NCI-H1694 treated with DMSO at 0.1 percent for 48 hours (cell line): ENCODE results near the gene KRTAP10-10.
"Not testable (repeated sequence)": the region's sequence is repeated elsewhere in the genome, so short reads cannot be mapped to it uniquely, and the experiment has no call there.

Experiments
- DNase-seq: peaks from one replicate; lab custom pipeline; 2025; lab: John Stamatoyannopoulos, UW

The KRTAP10-10 gene, protein sequence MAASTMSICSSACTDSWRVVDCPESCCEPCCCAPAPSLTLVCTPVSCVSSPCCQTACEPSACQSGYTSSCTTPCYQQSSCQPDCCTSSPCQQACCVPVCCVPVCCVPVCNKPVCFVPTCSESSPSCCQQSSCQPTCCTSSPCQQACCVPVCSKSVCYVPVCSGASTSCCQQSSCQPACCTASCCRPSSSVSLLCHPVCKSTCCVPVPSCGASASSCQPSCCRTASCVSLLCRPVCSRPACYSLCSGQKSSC

DNA sequence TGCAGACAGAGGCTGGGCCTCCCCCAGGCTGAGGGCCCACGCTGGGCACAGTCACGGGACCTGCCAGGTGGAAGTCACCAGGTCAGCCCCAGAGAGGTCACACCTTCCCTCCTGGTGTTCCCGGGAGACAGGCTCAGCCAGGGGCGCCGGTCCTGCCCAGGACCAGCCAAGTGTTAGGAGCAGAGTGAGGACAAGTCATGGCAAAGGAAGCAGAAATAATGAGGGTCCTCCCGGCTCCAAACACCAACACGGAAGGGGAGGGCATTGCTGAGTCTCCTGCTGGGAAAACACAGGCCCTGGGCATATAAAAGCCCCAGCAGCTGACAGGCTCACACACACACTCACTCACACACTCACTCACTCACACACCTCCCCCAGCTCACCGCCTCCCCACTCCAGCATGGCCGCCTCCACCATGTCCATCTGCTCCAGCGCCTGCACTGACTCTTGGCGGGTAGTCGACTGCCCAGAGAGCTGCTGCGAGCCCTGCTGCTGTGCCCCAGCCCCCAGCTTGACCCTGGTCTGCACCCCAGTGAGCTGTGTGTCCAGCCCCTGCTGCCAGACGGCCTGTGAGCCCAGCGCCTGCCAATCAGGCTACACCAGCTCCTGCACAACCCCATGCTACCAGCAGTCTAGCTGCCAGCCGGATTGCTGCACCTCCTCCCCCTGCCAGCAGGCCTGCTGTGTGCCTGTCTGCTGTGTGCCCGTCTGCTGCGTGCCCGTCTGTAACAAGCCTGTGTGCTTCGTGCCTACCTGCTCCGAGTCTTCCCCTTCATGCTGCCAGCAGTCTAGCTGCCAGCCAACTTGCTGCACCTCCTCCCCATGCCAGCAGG lies at the start of gene KRTAP10-10:
TSS of gene KRTAP10-10 (plus strand) at position 339 of the 833 bp plus-strand sequence. CDS start at position 401, 62 bp downstream.
- no peak for DNase-seq

DNA sequence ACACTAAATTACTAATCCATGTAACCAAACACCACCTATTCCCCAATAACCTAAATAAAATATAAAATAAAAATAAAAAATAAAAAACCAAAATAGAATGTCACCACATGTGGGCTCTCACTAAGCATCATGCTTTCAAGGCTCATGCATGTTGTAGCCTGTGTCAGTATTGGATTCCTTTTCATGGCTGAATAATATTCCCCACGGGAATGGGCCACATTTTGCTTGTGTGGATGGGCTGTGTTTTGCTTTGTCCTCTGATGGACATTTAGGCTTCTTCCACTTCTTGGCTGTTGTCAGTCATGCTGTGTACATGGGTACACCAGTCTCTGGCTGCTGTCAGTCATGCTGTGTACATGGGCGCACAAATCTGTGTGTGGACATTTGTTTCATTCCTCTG lies 48.1 kb upstream of the KRTAP10-10 start:
- DNase-seq, result no peak

DNA sequence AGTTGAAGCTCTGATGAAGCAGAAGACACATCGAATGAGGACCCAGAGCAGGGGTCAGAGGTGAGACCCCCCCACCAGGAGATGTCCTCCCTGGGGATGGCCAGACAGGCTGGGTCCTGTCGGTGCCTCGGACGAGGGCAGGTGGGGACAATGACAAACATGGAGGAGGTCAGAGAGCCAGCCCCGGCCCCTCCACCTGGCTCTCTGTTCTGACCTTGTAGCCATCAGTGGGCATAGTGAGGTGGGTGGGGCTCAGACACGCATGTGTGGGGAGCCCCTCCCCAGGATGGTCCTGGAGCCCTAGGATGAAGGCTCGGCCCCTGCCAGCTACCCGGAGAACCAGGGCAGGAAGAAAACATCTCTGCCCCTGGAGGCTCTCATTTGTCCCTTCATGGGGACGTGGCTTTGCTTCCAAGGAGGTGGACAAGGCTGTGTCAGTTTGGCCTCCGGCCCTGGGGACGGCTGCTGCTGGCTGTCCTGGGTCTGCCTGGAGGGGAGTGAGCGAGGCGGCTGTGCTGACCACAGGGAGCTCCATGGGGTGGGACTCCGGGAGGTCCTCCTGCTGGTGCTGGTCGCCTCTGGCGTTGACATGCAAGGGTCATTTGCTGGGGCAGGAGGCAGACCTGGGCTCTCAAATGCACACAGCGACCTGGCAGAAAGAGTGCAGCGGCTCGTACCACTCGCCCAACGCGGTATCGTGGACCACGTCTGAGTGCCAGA lies 47.4 kb upstream of the KRTAP10-10 start:
- no peak for DNase-seq

DNA sequence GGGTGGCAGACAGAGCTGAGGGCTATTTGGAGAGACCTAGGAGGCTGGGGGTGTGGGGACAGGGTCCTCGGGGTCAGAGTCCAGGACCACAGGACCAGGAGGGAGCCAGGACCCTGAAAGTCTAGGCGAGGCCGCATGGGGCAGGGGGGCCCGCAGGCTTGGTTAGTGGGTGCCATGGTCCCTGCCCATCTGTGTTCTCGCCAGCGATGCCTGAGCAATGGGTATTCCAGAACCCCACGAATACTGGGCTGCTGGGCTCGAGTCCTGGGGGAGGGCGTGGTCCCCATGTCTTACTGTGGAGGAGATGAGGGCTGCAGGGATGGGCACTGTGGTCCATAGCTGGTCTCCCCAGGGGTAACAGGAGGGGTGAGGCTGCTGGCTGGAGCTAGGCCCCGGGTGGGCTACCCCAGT lies 46.8 kb upstream of the KRTAP10-10 start:
- no peak for DNase-seq

DNA sequence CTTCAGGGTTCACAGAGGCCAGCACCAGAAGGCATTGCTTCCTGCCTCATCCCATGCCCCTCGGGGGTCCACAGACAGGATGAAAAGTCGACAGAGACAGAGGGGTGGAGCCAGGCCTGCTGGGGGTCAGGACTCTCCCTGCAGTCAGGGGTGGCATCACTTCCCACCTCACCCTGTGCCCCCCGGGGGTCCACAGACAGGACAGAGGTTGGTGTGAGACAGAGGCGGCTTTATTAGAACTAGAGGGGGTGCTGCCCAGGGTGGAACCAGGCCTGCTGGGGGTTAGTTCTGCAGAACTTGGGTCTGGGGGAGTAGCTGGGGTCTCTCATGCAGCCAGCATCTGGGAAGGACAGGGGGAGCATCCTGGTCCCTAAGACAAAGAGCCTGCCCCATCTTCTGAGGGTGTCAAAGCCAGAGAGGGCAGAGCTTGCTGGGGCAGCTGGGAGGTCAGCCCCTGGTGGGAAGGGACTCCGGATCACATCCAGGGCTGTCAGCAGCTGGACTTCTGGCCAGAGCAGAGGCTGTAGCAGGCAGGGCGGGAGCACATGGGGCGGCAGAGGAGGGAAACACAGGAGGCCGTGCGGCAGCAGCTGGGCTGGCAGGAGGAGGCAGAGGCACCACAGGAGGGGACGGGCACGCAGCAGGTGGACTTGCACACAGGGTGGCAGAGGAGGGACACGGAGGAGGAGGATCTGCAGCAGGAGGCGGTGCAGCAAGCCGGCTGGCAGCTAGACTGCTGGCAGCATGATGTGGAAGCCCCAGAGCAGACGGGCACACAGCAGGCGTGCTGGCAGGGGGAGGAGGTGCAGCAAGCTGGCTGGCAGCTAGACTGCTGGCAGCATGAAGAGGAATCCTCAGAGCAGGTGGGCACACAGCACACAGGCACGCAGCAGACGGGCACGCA lies 46.0 kb upstream of the KRTAP10-10 start:
- DNase-seq, result peak; percentile 73

DNA sequence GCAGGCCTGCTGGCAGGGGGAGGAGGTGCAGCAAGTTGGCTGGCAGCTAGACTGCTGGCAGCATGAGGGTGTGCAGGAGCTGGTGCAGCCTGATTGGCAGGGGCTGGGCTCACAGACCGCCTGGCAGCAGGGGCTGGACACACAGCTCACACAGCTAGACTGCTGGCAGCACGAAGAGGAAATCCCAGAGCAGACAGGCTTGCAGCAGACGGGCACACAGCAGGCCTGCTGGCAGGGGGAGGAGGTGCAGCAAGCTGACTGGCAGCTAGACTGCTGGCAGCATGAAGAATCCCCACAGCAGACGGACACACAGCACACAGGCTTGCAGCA lies 45.4 kb upstream of the KRTAP10-10 start:
- DNase-seq, result not testable (repeated sequence)

DNA sequence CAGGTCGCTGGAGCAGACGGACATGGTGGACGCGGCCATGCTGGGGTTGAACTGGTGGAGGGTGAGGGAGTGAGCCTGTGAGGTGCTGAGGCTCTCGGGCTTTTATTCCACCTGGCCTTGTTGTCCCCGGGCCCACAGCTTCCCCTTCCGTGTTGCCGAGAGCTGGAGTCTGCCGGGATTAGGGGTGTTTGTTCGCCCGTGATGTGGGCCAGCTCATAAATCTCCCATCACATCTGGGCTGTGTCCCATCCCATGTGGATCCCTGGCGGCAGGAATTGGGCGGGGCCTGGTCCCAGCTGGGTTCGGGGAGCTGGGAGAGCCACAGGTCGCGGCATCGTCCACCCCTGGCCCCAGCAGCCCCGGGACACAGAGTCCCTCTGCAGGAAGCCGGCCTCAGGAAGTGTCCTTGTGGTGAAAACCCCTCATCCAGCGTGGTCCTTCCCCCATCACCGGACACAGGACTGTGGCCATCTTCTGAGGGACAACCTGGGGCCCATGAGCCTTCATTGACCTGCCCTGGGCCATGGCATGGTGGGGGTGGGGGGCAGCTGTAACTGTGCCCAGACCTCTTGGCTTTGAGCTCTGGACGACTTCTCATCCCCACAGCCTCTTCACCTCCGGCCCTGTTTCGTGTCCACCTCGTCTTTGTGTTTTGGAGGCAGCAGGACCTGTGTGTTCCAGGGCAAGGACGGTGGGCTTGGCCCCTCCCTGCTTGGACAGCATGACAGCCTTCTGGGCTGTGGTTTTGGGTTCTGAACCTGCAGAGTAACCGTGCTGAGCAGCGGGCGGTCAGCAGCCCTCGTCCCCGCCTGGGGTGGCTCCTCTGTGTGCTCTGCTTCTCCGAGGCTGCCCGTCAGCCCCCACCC lies 44.5 kb upstream of the KRTAP10-10 start, which contains the start of gene KRTAP10-6:
TSS of gene KRTAP10-6 (minus strand) at position 60 of the 866 bp plus-strand sequence. CDS start at position 39, 21 bp downstream.
- DNase-seq, result no peak

DNA sequence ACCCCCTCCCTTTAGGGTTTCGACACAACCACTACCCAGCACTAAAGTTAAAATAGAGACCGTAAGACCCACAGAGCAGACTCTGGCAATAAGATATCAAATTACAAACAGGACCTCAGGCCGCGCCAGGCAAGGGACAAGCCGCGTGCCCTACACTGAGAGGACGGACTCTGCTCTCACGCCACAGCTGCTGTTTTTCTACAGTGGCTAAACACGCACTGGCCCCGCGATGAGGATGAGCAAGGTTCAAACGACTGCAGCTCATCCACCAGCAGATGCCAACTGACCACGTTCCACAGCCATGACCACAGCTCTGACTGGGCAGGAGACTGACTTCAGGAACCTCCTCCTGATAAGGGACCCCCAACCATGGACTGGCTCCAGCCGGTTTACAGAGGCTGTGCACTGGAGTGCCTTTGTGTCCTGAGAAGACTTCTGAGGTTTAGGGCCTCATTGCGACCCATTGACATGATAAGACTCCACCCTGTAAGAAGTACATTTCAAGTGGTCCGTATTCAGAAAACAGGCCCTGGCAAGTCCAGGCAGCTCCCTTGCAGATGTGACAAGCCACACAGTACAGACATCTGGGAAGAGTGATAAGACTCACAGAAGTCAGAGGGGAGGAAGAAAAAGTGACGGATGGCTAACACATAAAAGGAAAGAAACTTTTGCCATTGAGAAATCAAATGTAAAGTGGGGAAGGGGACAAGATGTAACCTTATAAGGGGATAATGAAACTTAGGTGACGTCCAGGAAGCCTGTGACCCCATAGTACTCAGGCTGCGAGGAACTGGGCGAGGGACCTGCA lies 43.4 kb upstream of the KRTAP10-10 start:
- DNase-seq, result no peak

DNA sequence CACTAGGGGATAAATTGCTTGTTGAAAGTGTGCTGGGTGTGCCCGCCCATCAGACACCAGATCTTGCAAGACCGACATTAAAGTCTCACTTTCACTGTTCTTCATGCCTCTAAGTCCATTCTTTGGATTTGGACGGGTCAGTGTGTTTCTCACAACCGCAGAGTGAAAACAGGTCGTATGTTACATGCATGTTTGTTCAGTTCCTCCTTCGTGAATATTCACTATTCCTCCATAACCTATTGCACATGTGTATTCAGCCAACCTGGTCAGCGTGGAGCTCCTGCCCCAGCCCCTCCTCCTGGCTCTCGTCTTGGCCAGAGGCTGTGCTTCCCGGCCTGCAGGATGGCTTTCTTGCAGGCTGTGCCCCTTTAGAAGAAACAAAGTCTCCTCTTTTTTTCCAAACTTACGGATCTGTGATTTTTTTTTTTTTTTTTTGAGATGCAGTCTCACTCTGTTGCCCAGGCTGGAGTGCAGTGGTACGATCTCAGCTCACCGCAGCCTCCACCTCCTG lies 42.7 kb upstream of the KRTAP10-10 start:
- no peak for DNase-seq

DNA sequence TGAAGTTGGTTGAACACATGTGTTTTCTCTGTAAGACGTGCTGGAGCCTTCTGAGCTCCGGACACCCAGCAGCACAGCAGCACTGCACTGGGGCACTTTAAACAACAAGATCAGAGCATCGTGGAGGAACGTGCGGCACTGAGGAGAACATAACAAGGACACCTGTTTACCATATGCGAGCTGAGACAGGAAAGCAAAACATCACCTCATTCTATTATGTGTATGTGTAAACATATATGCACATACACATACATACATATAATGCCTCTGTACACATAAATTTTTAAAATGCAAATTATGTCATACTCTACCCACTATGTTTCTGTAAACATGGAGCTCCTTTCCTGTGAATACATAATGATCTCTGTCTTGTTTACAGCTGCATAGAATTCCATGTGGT lies 41.6 kb upstream of the KRTAP10-10 start:
- DNase-seq, result no peak

DNA sequence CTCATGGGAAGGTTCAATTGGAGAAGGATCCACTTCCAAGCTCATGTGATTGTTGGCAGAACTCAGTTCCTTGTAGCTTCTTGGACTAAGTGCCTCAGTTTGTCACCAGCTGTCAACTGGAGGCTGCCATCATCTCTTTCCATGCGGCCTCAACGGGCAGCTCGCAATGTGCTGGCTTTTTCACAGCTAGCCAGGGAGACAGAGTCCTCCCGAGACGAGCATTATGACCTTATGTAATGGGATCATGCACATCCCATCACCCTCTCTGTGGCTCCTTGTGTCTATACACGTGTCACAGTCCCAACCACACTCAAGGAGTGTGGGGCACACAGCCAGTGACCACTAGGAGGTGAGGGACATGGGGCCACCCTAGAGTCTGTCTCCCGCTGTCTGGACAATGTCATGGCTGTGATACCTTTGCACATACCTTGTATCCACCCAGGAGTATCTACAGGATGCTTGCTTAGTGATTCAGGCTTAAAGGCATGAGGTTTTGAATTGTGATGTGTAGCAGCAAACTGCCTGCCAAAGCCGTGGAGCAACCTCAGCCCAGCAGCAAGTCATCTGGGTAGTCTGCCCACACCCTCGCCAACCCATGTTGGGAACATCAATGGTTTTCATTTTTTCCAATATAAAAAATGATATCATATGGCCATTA lies 41.0 kb upstream of the KRTAP10-10 start:
- no peak for DNase-seq

DNA sequence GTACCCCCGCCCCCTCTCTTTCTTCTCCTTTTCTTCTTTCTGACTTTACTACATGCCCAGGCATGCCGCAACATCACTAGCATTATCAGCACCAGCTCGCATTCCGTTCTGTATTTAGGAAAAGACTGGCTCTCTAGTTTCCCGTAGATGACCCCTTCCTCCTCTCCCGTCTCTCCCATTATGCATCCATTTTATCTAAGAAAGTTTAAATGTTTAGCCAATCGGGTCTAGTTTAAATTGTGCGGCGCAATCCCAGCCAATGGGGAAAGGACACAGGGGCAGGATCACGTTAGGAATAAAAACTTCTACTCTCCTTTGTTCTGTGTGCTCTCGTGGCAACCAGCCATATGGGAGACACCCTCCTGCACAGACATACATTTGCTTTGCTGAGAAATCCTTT lies 39.1 kb upstream of the KRTAP10-10 start:
- DNase-seq, result no peak

DNA sequence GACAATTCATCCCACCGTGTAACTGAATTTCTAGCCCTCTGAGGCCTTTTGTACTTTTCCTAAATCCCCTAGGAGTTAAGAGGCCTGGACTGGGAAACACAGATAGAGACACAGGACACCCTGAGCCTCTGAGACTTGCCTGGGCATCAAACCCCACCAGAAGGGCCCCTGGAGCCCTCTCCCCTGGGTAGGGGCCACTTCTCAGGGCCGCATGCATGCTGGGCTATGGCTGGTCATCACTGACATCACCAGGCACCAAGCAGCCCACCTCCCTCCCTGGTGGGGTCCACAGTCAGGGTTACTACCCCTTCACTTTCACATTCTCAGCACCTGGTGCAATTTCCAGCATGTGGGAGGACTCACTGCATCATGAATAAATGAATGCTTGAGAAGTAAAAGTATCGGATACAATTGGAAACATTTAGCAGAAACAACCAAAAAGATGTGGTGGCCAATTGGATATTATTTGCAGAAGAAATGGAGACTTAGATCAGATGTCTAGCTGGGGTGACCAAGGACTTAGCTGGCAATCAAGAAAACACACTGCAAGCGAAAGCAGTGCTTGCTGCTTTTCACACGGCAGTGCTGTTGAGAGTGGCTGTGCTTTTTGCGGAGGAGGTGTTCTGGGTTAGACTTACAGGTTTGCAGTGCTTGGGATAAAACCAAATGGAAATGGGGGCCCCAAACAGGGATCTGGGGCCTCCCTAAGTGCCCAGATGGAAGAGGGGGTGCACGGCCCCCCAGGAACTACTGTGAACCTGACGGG lies 37.7 kb upstream of the KRTAP10-10 start:
- DNase-seq, result no peak

DNA sequence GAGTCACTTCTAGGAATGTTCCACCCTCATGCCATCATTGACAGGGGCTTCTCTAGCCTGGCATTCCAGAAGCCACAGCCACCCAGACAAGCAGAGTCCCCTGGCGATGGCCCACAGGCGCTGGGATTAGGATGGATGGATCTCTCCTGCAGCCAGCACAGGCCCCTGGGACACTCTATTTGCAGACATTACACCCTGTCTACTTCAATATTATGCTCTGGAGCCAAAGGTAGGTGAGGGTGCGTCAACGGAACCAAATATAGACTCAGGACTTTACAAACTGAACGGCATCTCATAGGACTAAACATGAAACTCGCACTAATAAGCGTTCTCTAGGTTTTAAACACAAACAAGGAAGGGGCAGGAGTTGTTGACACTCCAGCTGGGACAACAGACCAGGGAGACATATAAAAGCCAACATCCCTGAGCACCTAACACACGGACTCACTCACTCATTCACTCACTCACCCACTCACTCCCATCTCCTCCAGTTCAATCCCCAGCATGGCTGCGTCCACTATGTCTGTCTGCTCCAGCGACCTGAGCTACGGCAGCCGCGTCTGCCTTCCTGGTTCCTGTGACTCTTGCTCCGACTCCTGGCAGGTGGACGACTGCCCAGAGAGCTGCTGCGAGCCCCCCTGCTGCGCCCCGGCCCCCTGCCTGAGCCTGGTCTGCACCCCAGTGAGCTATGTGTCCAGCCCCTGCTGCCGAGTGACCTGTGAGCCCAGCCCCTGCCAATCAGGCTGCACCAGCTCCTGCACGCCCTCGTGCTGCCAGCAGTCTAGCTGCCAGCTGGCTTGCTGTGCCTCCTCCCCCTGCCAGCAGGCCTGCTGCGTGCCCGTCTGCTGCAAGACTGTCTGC lies 36.8 kb upstream of the KRTAP10-10 start, which contains the start of gene KRTAP10-7:
TSS of gene KRTAP10-7 (plus strand) at position 480 of the 861 bp plus-strand sequence. CDS start at position 505, 25 bp downstream.
- not testable (repeated sequence) for DNase-seq

DNA sequence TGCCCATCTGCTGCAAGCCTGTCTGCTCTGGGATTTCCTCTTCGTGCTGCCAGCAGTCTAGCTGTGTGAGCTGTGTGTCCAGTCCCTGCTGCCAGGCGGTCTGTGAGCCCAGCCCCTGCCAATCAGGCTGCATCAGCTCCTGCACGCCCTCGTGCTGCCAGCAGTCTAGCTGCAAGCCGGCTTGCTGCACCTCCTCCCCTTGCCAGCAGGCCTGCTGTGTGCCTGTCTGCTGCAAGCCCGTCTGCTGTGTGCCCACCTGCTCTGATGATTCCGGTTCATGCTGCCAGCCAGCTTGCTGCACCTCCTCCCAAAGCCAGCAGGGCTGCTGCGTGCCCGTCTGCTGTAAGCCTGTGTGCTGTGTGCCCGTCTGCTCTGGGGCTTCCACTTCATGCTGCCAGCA lies 36.1 kb upstream of the KRTAP10-10 start:
- peak; percentile 55 for DNase-seq

DNA sequence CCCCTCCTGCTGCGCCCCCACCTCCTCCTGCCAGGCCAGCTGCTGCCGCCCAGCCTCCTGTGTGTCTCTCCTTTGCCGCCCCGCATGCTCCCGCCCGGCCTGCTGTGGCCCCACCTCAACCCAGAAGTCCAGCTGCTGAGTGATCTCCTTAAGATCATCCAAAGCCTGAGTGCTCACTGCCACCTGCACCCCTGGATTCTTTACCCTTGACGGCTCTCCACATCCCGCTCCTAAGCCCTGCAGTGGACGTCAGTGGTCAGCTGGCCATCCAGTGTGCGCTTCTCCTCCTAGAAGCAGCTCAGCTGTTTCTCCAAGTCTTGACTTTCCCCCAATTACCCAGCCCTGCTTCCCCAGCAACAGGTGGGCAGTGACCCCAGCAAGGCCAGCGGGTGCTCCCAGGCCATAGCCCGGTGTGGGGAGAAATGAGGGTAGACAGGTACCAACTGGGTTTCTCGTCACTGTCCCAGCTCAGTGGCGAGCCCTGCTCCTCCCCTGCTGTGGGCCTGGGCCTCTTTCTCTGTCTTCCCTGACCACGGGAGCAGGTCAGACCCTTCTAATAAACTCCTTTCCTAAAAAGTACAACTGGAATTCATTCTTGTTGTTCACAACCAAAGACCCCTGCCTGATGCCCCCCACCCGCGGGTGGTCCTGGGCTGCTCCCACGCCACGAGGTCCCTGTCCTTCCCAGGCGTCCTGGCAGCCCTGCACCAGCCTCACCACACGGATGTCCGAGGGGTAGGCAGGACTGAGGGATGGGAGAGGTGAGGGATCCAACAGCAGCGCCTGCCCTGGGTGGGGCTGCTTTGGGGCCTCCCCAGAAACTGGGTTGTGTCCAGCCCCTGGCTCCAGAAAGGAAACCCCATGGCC lies 35.3 kb upstream of the KRTAP10-10 start:
- DNase-seq, result no peak
